GM19193 (cell line): Measurements from ENCODE around the gene TM7SF2.
A peak's percentile ranks its signal among the peaks of the same experiment; 100 is the strongest.

Experiments
- POLR2A ChIP-seq: IDR thresholded peaks from 4 replicates; pipeline ENCODE4 v1.6.1; 2011; ENCODE audit not compliant: insufficient read depth, insufficient read length; ENCODE audit errors: extremely low read depth

The TM7SF2 gene

DNA sequence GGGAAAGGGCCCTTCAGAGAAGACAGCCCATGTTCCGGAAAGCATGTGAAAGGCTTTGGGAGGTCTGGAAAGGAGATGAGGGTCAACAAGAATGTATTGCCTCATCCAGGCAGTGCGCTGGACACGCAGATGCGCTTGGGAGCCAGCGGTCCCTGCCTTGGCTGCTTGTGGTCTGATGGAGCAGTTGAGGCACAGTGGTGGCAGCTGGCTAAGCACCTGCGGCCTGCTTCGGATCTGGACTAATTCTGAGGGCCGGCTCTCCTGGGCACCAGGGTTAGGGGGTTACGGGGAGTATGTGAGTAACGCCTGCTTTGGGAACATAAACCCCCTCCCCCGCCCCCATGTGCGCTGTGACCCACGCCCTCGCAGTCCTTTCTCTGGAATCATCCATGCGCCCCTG is 4.6 kb upstream of the TM7SF2 start:
- no peak for TF ChIP-seq POLR2A

DNA sequence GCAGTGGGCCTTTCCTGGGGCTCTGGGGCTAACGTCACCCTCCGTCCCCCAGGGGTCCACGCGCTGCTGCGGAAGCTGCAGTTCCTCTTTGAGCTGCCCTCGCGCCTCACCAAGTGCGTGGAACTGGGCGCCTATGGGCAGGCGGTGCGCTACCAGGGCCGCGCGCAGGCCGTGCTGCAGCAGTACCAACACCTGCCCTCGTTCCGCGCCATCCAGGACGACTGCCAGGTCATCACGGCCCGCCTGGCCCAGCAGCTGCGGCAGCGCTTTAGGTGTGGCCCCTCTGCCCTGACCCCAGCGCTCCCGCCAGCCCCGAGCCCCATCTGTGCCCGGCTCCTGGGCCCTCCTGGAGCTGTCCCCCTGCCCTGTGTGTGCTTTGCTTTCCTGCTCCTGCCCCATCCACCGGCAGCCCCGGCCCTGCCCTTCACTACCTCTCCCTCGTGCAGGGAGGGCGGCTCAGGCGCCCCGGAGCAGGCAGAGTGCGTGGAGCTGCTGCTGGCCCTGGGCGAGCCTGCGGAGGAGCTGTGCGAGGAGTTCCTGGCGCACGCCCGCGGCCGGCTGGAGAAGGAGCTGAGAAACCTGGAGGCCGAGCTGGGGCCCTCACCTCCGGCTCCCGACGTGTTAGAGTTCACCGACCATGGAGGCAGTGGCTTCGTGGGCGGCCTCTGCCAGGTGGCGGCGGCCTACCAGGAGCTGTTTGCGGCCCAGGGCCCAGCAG is 3.8 kb upstream of the TM7SF2 start:
- no peak for TF ChIP-seq POLR2A

DNA sequence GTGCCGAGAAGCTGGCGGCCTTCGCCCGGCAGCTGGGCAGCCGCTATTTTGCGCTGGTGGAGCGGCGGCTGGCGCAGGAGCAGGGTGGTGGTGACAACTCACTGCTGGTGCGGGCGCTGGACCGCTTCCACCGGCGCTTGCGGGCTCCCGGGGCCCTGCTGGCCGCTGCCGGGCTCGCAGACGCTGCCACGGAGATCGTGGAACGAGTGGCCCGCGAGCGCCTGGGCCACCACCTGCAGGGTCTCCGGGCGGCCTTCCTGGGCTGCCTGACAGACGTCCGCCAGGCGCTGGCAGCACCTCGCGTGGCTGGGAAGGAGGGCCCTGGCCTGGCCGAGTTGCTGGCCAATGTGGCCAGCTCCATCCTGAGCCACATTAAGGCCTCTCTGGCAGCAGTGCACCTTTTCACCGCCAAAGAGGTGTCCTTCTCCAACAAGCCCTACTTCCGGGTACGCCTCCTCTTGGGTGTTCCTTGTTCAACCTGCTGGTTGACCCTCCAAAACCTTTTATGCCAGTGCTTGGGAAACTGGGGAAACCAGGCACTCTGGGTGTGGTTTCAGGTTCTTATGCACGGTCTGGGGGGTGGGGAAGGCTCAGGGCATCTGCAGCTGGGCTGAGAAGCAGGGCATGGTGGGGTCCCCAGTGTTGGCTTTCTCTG is 3.1 kb upstream of the TM7SF2 start:
- TF ChIP-seq POLR2A = no peak

DNA sequence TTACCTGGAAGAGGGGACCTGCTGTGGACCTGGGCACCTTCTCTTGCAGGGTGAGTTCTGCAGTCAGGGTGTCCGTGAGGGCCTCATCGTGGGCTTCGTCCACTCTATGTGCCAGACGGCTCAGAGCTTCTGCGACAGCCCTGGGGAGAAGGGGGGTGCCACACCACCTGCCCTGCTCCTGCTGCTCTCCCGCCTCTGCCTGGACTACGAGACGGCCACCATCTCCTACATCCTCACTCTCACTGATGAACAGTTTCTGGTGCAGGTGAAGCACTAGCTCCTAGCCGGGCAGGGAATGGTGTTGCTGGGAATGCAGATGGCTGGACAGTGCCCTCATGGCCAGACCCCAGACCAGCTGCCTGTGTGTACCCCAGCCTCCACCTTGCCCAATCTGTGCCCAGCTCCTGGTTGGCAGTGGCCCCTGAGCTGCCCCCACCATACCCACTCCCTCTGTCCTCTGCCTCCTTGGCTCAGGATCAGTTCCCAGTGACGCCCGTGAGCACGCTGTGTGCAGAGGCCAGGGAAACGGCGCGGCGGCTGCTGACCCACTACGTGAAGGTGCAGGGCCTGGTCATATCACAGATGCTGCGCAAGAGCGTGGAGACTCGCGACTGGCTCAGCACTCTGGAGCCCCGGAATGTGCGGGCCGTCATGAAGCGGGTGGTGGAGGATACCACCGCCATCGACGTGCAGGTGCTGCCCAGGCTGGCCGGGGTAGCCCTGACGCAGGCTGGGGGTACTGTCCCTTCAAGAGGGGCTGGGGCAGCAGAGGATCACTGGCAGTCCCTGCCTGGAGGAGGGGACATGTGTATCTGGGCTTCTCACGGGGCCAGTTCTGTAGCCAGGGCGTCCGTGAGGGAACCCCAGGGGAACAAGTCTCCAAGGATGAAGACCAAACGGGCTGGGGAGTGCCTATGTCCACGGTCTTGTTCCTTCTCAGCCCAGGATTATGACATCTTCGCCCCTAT is 2.2 kb upstream of the TM7SF2 start:
- TF ChIP-seq POLR2A = no peak

DNA sequence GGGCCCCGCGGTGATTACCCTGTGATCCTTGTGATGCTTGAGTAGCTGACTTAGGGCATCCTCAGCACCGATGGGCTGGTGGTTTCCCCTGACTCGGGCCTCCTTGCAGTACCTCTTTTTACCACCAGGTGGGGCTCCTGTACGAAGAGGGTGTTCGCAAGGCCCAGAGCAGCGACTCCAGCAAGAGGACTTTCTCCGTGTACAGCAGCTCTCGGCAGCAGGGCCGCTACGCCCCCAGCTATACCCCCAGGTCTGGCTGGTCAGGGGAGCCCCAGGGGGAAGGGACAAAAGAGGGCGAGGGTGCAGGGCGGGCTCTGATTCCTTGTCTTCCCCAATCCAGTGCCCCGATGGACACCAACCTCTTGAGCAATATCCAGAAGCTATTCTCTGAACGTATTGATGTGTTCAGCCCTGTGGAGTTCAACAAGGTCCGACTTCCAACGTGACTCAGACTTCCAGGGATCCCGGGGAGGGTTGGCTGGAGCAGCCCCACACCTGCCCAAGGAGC is 1.3 kb upstream of the TM7SF2 start:
- no peak for TF ChIP-seq POLR2A

DNA sequence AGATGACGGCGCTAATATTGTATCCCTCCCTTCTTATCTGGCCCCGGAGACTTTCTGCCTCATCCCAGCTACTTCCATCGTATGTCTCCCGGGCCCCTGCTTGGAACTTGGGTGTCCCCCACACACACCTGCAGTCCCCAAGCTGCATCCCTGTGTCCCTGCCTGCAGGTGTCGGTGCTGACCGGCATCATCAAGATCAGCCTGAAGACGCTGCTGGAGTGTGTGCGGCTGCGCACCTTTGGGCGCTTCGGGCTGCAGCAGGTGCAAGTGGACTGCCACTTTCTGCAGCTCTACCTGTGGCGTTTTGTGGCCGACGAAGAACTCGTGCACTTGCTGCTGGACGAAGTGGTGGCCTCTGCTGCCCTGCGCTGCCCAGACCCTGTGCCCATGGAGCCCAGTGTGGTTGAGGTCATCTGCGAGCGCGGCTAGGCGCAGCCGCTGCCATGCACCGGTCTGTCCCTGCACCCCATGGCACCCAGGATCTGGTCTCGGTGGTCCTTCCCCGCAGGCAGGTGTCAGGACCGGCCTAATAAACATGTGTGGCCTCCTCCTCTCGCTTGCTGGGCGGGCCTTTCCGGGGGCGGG is 421 bp upstream of the TM7SF2 start:
- no peak for TF ChIP-seq POLR2A

DNA sequence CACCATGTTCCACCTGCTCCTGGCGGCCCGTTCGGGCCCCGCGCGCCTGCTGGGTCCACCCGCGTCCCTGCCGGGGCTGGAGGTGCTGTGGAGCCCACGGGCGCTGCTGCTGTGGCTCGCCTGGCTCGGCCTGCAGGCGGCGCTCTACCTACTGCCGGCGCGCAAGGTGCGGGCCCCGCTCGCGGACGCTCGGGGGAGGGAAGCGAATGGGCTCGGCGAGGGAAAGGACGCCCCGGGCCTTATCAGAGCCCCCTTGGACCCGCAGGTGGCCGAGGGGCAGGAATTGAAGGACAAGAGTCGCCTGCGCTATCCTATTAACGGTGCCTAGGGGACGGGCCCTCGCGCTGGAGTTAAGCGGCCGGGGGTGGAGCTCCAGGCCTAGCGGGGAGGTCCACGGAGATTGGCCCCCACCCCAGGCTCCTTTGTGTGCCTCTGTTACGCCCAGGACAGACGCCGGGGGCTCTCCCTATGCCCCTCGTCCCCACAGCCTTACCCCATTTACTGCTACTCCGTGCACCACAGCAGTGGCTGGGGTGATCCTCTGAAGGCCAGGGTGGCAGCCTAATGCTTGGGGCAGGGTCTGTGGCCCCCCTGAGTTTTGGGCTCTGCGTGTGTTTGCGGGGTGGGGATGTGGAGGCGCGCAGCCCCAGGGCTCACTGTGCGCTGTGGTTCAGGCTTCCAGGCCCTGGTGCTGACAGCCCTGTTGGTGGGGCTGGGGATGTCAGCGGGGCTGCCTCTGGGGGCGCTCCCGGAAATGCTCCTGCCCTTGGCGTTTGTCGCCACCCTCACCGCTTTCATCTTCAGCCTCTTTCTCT is 1.1 kb downstream of the TM7SF2 start:
- peak; percentile 15 for TF ChIP-seq POLR2A

DNA sequence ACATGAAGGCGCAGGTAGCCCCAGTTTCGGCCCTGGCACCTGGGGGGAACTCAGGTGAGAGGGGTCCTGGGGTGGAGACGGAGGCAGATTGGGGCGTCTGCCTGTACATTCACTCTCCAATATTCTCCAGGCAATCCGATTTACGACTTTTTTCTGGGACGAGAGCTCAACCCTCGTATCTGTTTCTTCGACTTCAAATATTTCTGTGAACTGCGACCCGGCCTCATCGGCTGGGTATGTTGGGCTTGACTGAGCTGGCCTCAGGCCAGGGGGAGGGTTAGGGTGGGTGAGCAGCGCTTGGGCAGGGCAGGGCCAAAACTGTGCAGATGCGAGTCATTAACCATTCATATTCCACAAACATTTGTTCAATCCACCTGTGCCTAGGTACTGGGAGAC is 1.7 kb downstream of the TM7SF2 start:
- TF ChIP-seq POLR2A = no peak

DNA sequence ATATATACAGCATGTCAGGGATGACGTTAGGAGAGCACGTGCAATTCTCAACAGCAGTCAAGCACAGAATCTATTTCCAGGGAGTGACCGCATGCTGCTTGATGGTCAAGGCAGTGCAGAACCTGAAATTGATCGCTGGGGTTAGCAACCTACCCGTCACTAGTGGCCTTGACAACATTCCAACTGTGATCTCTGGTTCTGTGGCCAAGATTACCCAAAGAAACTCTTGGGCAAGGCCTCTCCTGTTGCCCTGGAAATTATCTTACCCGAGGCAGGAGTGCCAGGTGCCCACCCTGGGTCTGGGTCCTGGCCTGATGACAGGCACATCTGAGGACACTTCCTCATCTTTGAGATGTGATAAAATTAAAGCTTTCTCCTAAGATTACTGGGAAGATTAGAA is 2.2 kb downstream of the TM7SF2 start:
- no peak for TF ChIP-seq POLR2A

DNA sequence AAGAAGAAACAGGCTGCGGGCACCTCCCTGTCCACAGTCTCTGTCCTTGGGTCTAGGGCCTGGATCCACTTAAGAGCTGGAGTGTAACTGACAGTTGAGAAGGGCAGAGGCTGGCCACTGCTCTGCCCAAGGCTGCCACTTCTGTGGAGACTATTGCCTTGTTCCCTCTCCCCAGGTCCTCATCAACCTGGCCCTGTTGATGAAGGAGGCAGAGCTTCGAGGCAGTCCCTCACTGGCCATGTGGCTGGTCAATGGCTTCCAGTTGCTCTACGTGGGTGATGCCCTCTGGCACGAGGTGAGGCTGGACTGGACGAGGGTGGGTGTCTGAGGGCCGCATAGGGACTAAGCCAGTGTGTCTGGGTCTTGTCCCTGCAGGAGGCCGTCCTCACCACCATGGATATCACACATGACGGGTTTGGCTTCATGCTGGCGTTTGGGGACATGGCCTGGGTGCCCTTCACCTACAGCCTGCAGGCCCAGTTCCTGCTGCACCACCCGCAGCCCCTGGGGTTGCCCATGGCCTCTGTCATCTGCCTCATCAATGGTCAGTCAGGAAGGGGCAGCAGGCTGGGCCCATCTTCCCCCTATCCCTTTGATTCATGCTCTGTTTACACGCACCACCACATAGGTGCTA is 3.0 kb downstream of the TM7SF2 start:
- no peak for TF ChIP-seq POLR2A

DNA sequence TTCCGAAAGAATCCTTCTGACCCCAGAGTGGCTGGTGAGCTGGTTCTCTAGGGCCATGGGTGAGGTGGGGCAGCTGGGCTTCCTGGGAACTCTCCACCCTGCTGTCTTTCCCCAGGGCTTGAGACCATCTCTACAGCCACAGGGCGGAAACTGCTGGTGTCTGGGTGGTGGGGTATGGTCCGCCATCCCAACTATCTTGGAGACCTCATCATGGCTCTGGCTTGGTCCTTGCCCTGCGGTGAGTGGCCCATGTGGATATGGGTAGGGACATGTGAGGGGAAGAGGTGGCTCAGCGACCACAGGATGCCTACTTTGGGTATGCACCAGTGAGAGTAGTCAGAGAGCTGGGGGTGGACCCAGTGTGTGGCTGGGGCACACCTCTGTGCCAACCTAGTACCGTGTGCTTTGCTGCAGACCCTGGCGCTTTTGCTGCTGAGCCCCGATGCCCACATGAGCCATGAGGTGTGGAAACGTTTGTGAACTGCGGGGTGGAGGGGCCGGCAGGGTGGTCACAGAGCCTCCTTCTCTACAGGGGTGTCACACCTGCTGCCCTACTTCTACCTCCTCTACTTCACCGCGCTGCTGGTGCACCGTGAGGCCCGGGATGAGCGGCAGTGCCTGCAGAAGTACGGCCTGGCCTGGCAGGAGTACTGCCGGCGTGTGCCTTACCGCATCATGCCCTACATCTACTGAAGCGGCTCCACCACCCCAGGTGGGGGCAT is 3.9 kb downstream of the TM7SF2 start:
- peak; percentile 25 for TF ChIP-seq POLR2A

DNA sequence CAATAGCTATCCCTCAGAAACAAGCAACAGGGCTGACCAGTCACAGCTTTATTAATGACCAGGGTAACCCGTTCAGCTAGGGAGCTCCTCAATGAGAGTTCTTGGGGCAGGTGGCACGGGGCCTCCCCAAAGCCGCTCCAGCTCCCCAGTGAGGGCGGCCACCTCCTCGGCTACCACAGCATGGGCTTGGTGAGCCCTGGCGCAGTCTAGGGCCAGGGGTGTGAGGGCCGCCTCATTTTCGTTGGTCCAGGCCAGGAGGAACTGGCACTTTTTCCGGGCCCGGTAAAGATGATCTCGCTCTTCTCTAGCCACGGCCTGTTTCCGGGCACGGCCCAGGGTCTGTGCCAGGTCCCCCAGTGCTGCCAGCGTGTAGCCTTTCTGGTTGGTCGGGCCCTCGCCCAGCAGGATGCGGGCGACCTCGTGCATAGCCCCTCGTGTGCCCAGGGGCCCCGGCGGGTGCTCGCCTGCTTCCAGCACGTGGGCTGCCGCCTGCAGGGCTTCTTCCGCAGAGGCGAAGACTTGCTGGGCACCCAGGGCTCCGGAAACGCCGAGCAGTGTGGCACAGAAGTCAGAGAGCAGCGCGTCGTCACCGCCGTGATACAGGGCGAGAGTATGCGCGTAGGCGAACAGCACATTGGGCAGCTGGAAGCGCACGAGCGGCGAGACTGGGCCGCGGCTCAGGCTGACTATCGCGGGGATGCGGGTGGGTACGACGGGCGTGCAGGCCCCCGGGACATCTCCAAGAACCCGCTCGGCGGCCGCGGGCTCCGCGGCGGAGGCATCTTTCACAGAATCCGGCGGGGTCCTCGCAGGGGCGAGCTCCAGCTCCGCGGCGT is 4.9 kb downstream of the TM7SF2 start:
- no peak for TF ChIP-seq POLR2A
